WTC11 (cell line): ENCODE results near the gene NTNG2. TPM values are rescaled to one million over a fixed set of nuclear protein-coding genes. Genes with fewer than 3 reads are reported as not detected.

Experiments used
- ATAC-seq: fragments of 200-7000 bp; cut with Tn5 transposase; 2 replicates; pipeline ENCODE4 v1.10.0; 2021; ENCODE audit warnings: mild to moderate bottlenecking, moderate library complexity
- CTCF ChIA-PET: fragments of 300-600 bp; sonication (Branson Sonifier 250); formaldehyde crosslinking; loops from one replicate; lab custom pipeline; 2021; ENCODE audit warnings: antibody characterized with exemption; lab: Charles Lee
- POLR2A ChIA-PET: fragments of 350-600 bp; sonication (Branson Sonifier 250); formaldehyde crosslinking; loops from one replicate; lab custom pipeline; 2021; ENCODE audit warnings: antibody characterized with exemption; lab: Charles Lee
- DNase-seq: peaks from one replicate; pipeline ENCODE4 v3.0.0; 2021; ENCODE audit warnings: low spot score
- H3K27ac Mint-ChIP-seq: 2 replicates; pipeline ENCODE4 v1.8.0; 2021; ENCODE audit warnings: mixed read lengths
- H3K27me3 Mint-ChIP-seq: 2 replicates; pipeline ENCODE4 v1.8.0; 2021; ENCODE audit warnings: low read depth, mild to moderate bottlenecking, moderate library complexity, mixed read lengths
- H3K36me3 Mint-ChIP-seq: 2 replicates; pipeline ENCODE4 v1.8.0; 2021; ENCODE audit warnings: mixed read lengths
- H3K4me1 Mint-ChIP-seq: 2 replicates; pipeline ENCODE4 v1.8.0; 2022; ENCODE audit warnings: mixed read lengths
- H3K4me3 Mint-ChIP-seq: 2 replicates; pipeline ENCODE4 v1.8.0; 2021; ENCODE audit warnings: mild to moderate bottlenecking, moderate library complexity, mixed read lengths
- H3K9me3 Mint-ChIP-seq: 2 replicates; pipeline ENCODE4 v1.8.0; 2021; ENCODE audit warnings: mixed read lengths
- FOXP1 ChIP-seq: sonication (generic); formaldehyde crosslinking; IDR thresholded peaks from 2 replicates; pipeline ENCODE4 v1.8.0; 2022; ENCODE audit warnings: missing genetic modification reagents, mild to moderate bottlenecking, moderate library complexity, borderline replicate concordance
- NR1H2 ChIP-seq: sonication (generic); formaldehyde crosslinking; IDR thresholded peaks from 2 replicates; pipeline ENCODE4 v1.9.0; 2021; ENCODE audit warnings: mild to moderate bottlenecking, moderate library complexity, missing genetic modification reagents
- ZNF138 ChIP-seq: sonication (generic); formaldehyde crosslinking; conservative IDR thresholded peaks from 2 replicates; pipeline ENCODE4 v1.8.1; 2022; ENCODE audit warnings: mild to moderate bottlenecking, moderate library complexity, missing genetic modification reagents
- ZNF219 ChIP-seq: sonication (generic); formaldehyde crosslinking; IDR thresholded peaks from 2 replicates; pipeline ENCODE4 v1.8.0; 2023; ENCODE audit warnings: missing genetic modification reagents, mild to moderate bottlenecking, borderline replicate concordance
- ZNF232 ChIP-seq: sonication (generic); formaldehyde crosslinking; IDR thresholded peaks from 2 replicates; pipeline ENCODE4 v1.8.0; 2022; ENCODE audit warnings: mild to moderate bottlenecking, missing genetic modification reagents
- ZNF532 ChIP-seq: fragments of 250-450 bp; sonication (Bioruptor Pico); IDR thresholded peaks from 2 replicates; pipeline ENCODE4 v1.9.0; 2021; ENCODE audit warnings: mild to moderate bottlenecking, borderline replicate concordance
- total RNA-seq: library from RNA; stranded (reverse); gene quantifications from 3 replicates; pipeline ENCODE4 v1.2.3, GENCODE V29; 2021
- TF ChIP-seq, protein P1 (sequence below): sonication (generic); formaldehyde crosslinking; IDR thresholded peaks from 2 replicates; pipeline ENCODE4 v1.8.1; 2023; ENCODE audit warnings: mild to moderate bottlenecking, missing genetic modification reagents, borderline replicate concordance
- TF ChIP-seq, protein P2 (sequence below): sonication (generic); formaldehyde crosslinking; IDR thresholded peaks from 2 replicates; pipeline ENCODE4 v1.8.1; 2022; ENCODE audit warnings: low read depth, mild to moderate bottlenecking, moderate library complexity, missing genetic modification reagents, borderline replicate concordance
- TF ChIP-seq, protein P3 (sequence below): sonication (generic); formaldehyde crosslinking; IDR thresholded peaks from 2 replicates; pipeline ENCODE4 v1.8.0; 2022; ENCODE audit warnings: mild to moderate bottlenecking, missing genetic modification reagents
- TF ChIP-seq, protein P4 (sequence below): fragments of 200-600 bp; IDR thresholded peaks from 2 replicates; pipeline ENCODE4 v1.8.0; 2022; ENCODE audit warnings: antibody characterized with exemption

NTNG2 gene
- total RNA-seq, 1 experiment from 2014 or later, result 3.1 TPM

DNA sequence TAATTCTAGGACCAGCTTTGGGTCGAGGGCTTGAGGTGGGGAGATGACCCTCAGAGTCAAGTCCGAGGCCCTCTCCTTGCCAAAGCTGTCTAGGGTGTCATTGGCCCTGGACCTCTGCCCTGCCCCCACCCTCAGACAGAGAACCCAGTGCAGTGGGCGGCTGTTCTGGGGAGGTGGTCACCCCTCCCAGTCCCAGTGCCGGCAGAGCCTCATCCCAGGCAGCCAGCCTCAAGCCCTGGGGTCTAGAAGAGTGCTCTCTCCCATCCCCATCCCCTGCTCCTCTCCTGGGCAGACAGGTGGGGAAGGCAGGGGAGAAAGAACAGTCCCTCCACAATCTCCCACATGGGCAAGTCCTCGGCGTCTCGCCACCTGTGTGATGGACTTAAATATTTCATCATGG, 7.0 kb downstream of the NTNG2 start (continued):
- no peak for TF ChIP-seq NR1H2 (CRISPR knock-in tag)
- no peak for TF ChIP-seq ZNF532
- TF ChIP-seq ZNF138 (CRISPR knock-in tag), result no peak
- TF ChIP-seq, protein P1, sequence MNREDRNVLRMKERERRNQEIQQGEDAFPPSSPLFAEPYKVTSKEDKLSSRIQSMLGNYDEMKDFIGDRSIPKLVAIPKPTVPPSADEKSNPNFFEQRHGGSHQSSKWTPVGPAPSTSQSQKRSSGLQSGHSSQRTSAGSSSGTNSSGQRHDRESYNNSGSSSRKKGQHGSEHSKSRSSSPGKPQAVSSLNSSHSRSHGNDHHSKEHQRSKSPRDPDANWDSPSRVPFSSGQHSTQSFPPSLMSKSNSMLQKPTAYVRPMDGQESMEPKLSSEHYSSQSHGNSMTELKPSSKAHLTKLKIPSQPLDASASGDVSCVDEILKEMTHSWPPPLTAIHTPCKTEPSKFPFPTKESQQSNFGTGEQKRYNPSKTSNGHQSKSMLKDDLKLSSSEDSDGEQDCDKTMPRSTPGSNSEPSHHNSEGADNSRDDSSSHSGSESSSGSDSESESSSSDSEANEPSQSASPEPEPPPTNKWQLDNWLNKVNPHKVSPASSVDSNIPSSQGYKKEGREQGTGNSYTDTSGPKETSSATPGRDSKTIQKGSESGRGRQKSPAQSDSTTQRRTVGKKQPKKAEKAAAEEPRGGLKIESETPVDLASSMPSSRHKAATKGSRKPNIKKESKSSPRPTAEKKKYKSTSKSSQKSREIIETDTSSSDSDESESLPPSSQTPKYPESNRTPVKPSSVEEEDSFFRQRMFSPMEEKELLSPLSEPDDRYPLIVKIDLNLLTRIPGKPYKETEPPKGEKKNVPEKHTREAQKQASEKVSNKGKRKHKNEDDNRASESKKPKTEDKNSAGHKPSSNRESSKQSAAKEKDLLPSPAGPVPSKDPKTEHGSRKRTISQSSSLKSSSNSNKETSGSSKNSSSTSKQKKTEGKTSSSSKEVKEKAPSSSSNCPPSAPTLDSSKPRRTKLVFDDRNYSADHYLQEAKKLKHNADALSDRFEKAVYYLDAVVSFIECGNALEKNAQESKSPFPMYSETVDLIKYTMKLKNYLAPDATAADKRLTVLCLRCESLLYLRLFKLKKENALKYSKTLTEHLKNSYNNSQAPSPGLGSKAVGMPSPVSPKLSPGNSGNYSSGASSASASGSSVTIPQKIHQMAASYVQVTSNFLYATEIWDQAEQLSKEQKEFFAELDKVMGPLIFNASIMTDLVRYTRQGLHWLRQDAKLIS (CRISPR knock-in tag), result no peak
- no peak for TF ChIP-seq ZNF219 (CRISPR knock-in tag)
- TF ChIP-seq, protein P2, sequence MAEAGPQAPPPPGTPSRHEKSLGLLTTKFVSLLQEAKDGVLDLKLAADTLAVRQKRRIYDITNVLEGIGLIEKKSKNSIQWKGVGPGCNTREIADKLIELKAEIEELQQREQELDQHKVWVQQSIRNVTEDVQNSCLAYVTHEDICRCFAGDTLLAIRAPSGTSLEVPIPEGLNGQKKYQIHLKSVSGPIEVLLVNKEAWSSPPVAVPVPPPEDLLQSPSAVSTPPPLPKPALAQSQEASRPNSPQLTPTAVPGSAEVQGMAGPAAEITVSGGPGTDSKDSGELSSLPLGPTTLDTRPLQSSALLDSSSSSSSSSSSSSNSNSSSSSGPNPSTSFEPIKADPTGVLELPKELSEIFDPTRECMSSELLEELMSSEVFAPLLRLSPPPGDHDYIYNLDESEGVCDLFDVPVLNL (CRISPR knock-in tag), result no peak

- peaks cover 23% of the 10 kb centered on the region for H3K27me3 Mint-ChIP-seq
- ChIA-PET CTCF (interaction anchor here (0.5 to 9.4 kb wide), 59 partner anchors 9 to 1519 kb away, joined by 3 to 343 read pairs (median 4); no protein-coding TSS in a partner anchor), POLR2A (interaction anchor here (0.6 to 1.0 kb wide), 3 partner anchors 22 to 72 kb away, joined by 3 to 5 read pairs (median 3); no protein-coding TSS in a partner anchor)
- H3K9me3 Mint-ChIP-seq, result no peaks in the 10 kb centered on the region
- H3K36me3 Mint-ChIP-seq, result no peaks in the 10 kb centered on the region
- TF ChIP-seq, protein P3, sequence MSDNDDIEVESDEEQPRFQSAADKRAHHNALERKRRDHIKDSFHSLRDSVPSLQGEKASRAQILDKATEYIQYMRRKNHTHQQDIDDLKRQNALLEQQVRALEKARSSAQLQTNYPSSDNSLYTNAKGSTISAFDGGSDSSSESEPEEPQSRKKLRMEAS, result peak; percentile 55; the same call in 1 of the 2 replicates
- TF ChIP-seq FOXP1 (CRISPR knock-in tag) (0 out of 2 replicates have a peak, but pooled peaks have one; percentile 24), ZNF232 (CRISPR knock-in tag) (no peak)
- TF ChIP-seq, protein P4, sequence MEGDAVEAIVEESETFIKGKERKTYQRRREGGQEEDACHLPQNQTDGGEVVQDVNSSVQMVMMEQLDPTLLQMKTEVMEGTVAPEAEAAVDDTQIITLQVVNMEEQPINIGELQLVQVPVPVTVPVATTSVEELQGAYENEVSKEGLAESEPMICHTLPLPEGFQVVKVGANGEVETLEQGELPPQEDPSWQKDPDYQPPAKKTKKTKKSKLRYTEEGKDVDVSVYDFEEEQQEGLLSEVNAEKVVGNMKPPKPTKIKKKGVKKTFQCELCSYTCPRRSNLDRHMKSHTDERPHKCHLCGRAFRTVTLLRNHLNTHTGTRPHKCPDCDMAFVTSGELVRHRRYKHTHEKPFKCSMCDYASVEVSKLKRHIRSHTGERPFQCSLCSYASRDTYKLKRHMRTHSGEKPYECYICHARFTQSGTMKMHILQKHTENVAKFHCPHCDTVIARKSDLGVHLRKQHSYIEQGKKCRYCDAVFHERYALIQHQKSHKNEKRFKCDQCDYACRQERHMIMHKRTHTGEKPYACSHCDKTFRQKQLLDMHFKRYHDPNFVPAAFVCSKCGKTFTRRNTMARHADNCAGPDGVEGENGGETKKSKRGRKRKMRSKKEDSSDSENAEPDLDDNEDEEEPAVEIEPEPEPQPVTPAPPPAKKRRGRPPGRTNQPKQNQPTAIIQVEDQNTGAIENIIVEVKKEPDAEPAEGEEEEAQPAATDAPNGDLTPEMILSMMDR, result peak; percentile 97
- H3K27ac Mint-ChIP-seq, result no peak overlapping the region
- H3K4me1 Mint-ChIP-seq, result peaks cover 16% of the 10 kb centered on the region
- ATAC-seq (peak; percentile 71), DNase-seq (peak; percentile 83)
- no peak overlapping the region for H3K4me3 Mint-ChIP-seq
Measured at GRCh38 chr9:132169672-132170392, 8.0 kb downstream of the NTNG2 start.
